GM10847 (cell line): Measurements from ENCODE around the gene IL12RB1.
A peak's percentile ranks its signal among the peaks of the same experiment; 100 is the strongest.

Experiments used
- POLR2A ChIP-seq: IDR thresholded peaks from 2 replicates; pipeline ENCODE4 v1.6.1; 2011; ENCODE audit not compliant: insufficient read length; ENCODE audit errors: extremely low read depth

Gene IL12RB1

GRCh38 chr19:18100710-18101109 is 14.0 kb upstream of the IL12RB1 start:
- no peak for TF ChIP-seq POLR2A

GRCh38 chr19:18099623-18099995 is 12.9 kb upstream of the IL12RB1 start:
- TF ChIP-seq POLR2A: no peak

- TF ChIP-seq POLR2A: peak; percentile 88
Observed at GRCh38 chr19:18098891-18099622, 12.3 kb upstream of the IL12RB1 start.

- no peak for TF ChIP-seq POLR2A
Observed at GRCh38 chr19:18097993-18098890, 11.5 kb upstream of the IL12RB1 start.

GRCh38 chr19:18097217-18097992 is 10.7 kb upstream of the IL12RB1 start, which contains the start of gene MAST3:
TSS of gene MAST3 (plus strand) at chr19:18097778. CDS start at chr19:18097793, 15 bp downstream.
- peak; percentile 66 for TF ChIP-seq POLR2A

- TF ChIP-seq POLR2A: no peak
Observed at GRCh38 chr19:18096258-18096657, 9.5 kb upstream of the IL12RB1 start.

GRCh38 chr19:18093439-18094161 is 6.9 kb upstream of the IL12RB1 start:
- no peak for TF ChIP-seq POLR2A

GRCh38 chr19:18091217-18091608 is 4.5 kb upstream of the IL12RB1 start:
- peak; percentile 36 for TF ChIP-seq POLR2A

- TF ChIP-seq POLR2A: no peak
Observed at GRCh38 chr19:18090545-18091216, 3.9 kb upstream of the IL12RB1 start.

- no peak for TF ChIP-seq POLR2A
Observed at GRCh38 chr19:18089726-18090125, 3.0 kb upstream of the IL12RB1 start.

- TF ChIP-seq POLR2A: no peak
Observed at GRCh38 chr19:18085702-18086457, 854 bp downstream of the IL12RB1 start.

GRCh38 chr19:18083929-18084684 is 2.6 kb downstream of the IL12RB1 start:
- no peak for TF ChIP-seq POLR2A

- no peak for TF ChIP-seq POLR2A
Observed at GRCh38 chr19:18074192-18074591, 12.5 kb downstream of the IL12RB1 start.
